Stomach (tissue), 4 donors: Measurements from ENCODE around the gene LMO2.

ENCODE experiments used
- POLR2AphosphoS5 ChIP-seq, 3 donors: sonication (generic); formaldehyde crosslinking; IDR thresholded peaks; one replicate each; pipeline ENCODE4 v1.6.1; 2016; ENCODE audit warnings: antibody characterized with exemption in 3 of 3
- TF ChIP-seq, protein P1 (sequence below), 7 experiments: fragments of 450-650 bp in 4 of 7; fragments of 200-600 bp in 3 of 7; sonication (generic) in 3 of 7; IDR thresholded peaks; one replicate each; pipeline ENCODE4 v1.5.1; 2016 to 2019; ENCODE audit warnings: antibody characterized with exemption in 7 of 7, control low read depth in 2 of 7, mild to moderate bottlenecking in 1 of 7

DNA sequence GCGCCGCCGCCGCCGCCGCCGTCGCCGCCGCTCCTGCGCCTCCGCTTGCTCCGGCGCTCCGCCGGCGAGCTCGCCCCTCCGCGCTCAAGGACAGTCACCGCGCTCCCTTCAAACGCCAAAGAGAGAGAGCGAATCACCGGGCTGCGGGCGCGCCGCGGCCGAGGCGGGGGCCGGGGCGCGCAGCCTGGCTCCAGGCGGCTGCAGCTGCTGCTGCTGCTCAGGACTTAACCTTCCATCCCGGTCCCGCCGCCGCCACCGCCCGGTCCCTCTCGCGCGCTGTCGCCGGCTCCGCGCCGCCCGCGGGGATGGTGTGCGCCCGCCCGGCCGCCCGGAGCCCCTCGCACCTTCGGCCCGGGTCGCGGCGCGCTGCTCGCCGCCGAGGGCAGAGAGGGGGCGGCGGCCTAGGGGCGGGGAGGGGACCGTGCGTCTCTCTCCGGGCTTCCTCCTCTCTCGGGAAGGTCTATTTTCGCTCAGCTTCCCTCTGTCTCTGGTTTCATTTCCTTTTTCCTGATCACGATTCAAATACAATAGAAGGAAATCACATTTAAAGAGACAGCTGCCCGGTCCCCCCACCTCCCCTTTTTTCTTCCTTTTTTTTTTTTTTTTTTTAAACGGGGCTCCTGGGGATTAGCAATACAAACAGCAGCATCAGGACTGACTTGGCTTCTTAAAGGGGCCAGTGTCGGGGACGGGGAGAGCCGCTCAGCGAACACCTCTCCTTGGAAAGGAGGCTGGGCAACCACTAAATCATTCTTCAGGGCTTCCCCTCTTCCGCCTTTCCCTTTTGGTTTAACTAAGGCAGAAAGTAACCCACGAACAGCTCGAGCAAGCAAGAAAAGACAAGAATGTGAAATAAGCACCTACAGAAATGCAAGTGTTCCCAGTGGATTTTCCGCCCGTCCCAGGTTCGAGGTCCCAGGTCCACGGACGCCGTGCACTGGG is 22.1 kb downstream of the LMO2 start:
- no peak for TF ChIP-seq POLR2AphosphoS5 (IDR thresholded peaks at IDR 0.05)
- TF ChIP-seq, protein P1, sequence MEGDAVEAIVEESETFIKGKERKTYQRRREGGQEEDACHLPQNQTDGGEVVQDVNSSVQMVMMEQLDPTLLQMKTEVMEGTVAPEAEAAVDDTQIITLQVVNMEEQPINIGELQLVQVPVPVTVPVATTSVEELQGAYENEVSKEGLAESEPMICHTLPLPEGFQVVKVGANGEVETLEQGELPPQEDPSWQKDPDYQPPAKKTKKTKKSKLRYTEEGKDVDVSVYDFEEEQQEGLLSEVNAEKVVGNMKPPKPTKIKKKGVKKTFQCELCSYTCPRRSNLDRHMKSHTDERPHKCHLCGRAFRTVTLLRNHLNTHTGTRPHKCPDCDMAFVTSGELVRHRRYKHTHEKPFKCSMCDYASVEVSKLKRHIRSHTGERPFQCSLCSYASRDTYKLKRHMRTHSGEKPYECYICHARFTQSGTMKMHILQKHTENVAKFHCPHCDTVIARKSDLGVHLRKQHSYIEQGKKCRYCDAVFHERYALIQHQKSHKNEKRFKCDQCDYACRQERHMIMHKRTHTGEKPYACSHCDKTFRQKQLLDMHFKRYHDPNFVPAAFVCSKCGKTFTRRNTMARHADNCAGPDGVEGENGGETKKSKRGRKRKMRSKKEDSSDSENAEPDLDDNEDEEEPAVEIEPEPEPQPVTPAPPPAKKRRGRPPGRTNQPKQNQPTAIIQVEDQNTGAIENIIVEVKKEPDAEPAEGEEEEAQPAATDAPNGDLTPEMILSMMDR (IDR thresholded peaks at IDR 0.05): no peak
